Esophagus squamous epithelium (tissue), 4 donors: ENCODE results near the gene TBC1D1.

Experiments
- POLR2A ChIP-seq, 4 donors: fragments of 450-650 bp; IDR thresholded peaks; one replicate each; pipeline ENCODE4 v1.6.1; 2017; ENCODE audit warnings: antibody characterized with exemption in 4 of 4, mild to moderate bottlenecking in 4 of 4, moderate library complexity in 3 of 4
- TF ChIP-seq, protein P1 (sequence below), 6 experiments: fragments of 450-650 bp in 4 of 6; fragments of 200-600 bp in 2 of 6; sonication (generic) in 2 of 6; IDR thresholded peaks; one replicate each; pipeline ENCODE4 v1.5.1; 2016 to 2019; ENCODE audit warnings: antibody characterized with exemption in 6 of 6, mild to moderate bottlenecking in 4 of 6, moderate library complexity in 4 of 6

DNA sequence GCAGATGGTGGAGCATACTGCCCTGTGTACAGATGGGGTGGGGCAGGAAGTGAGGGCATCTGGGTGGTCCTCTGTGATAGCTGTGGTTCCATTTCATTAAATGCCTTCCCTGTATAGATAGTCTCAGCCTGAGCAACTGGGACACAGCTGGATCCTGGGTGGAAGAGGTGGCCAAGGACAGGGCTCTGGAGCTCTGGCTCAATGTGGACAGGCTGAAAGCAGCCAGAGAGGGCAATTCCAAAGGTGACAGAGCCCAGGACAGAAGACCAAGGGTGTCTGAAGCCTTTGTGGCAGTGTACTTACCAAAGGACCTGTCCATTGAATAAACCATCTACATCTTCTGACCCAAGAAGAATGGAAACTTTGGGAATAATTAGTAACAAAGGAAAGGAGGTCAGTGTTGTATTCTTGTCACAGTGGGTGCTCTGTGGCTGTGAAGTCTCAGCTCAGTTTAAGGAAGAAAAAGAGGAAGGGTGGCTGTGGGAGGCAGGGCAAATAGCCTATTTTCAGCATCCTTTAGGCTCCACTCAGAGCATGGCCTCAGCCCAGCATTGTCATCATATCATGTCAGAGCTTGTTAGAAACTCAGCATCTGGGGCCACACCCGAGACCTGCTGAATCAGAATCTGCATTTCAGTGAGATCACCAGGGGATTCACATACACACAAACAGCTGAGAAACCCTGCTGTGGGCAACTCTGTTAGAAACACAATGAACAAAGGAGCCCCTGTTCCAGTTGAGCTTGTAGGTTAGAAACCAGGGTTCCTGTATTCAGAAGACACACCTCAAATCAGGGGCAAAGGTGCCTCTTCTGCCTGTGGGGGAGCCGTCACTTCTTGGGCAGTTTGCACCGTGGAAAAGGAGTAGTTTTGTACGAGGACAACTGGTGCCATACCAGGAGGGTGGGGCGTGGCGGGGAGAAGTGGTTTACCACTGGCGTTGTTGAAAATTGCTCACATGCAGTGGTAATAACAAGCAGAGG lies 237.9 kb downstream of the TBC1D1 start:
- TF ChIP-seq, protein P1, sequence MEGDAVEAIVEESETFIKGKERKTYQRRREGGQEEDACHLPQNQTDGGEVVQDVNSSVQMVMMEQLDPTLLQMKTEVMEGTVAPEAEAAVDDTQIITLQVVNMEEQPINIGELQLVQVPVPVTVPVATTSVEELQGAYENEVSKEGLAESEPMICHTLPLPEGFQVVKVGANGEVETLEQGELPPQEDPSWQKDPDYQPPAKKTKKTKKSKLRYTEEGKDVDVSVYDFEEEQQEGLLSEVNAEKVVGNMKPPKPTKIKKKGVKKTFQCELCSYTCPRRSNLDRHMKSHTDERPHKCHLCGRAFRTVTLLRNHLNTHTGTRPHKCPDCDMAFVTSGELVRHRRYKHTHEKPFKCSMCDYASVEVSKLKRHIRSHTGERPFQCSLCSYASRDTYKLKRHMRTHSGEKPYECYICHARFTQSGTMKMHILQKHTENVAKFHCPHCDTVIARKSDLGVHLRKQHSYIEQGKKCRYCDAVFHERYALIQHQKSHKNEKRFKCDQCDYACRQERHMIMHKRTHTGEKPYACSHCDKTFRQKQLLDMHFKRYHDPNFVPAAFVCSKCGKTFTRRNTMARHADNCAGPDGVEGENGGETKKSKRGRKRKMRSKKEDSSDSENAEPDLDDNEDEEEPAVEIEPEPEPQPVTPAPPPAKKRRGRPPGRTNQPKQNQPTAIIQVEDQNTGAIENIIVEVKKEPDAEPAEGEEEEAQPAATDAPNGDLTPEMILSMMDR (IDR thresholded peaks at IDR 0.05) = no peak
- TF ChIP-seq POLR2A (IDR thresholded peaks at IDR 0.05) = no peak
